HG03575 (cell line): ENCODE results near the gene TRIM44.
A peak's percentile ranks its signal among the peaks of the same experiment; 100 is the strongest.
"Not testable (repeated sequence)": the region's sequence is repeated elsewhere in the genome, so short reads cannot be mapped to it uniquely, and the experiment has no call there.

ENCODE experiments used
- ATAC-seq: cut with Tn5 transposase; IDR thresholded peaks from one replicate; pipeline ENCODE4 v1.9.1; 2021; ENCODE audit not compliant: unreplicated experiment, insufficient number of reproducible peaks, low FRiP score; ENCODE audit errors: extremely low read depth

The TRIM44 gene

DNA sequence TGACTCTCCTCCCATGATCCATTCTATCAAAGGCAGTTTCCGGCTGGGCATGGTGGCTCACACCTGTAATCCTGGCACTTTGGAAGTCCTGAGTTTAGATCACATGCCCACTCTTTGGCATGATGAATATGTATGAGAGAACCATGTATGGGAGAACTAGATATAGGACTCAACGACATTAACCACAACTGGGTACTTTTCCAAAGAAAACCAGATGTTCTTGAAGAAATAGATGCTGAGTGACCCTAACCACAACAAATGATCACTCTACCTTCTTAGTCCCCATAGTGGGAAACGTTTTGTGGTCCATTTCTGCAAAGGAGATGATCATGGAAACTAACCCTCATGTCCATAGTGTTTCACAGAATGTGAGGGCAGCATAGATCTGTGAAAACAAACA lies 30.7 kb upstream of the TRIM44 start:
- no peak for ATAC-seq

DNA sequence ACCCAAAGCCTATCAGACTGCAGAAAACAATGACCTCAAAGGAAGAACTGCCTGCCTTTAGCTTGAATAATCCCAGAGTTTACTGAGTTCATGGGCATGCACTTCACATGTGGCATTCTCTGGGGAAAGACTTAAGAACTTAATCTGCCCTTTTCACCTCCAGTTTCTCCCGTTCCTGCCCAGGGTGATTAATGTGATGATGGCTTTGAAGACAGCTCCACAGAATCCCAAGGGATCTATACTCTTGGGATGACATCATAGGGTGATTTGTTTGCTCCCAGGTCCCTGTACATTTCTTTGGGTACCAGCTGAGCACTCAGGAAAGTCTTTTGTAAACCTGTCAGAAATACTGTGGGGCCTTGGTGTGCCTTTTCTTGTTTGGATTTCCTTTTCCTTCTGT lies 30.3 kb upstream of the TRIM44 start:
- no peak for ATAC-seq

DNA sequence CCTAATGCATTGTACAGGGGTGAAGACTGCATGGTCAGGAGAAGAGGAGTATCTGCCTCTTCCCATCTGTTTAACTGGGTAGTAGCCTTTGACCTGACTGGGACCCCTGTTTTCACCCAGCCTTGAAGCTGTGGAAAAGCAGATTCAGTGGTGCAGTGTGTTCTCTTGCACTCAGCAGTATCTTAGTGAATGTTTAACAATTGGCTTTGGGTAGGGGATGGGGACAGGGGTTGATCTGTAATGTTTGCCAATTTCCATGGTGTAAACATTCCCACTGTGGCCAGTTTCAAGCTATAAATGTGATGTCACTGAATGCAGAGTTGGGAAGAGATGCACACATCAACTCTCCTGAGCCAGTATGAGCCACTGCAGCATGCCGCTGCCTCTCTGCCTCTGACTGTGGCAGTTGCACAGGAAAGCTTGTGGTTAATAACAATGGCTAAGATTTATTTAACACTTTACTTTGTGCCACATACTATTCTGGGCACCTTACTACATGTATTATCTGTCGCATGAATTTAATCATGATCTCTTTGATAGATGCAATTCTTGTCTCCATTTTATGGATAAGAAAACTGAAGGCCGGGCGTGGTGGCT lies 28.6 kb upstream of the TRIM44 start:
- no peak for ATAC-seq

DNA sequence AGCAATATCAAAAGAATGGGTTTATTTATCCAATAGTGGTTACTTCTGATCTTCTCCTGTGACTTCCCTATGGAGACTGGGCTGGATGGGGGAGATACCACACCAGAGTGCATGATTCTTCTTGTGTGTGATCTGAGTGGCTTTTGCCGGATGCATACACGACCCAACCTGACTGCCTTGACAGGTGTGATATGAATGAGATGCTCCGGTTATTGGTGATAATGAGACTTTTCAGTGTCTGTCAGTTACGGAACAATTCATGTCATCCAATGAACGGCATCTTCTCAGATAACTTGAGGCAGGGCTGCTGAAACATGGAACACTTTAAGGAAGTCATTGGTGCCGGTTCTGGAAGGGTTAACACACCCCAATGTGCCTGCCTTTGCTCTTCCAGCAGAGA lies 26.6 kb upstream of the TRIM44 start:
- no peak for ATAC-seq

DNA sequence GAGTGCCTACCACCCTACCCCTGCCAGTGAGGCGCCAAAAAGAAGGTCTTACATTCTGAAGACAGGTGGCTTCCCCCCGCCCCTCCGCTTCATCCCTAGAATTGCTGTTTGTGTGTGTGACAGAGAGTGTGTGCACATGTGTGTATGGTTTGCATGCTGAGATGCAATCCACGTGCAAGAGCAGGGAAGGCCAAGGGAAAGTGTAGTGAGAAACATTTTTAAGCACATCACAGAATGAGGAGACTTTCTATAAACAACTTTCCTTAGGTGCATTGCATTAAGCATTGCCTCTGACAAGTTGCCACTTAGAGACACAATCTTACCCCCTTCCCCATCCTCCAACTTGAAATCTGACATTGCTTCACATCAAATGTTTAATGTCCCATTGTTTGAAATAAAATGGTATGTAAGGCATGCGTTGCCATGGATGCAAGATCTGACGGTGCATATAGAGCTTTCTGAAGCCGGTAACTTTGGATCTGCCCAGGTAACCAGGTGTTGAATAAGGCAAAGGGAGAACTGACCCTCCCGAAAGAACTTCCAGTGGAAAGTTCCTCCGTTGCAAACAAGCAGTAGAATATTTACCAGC lies 22.9 kb upstream of the TRIM44 start:
- ATAC-seq: no peak

DNA sequence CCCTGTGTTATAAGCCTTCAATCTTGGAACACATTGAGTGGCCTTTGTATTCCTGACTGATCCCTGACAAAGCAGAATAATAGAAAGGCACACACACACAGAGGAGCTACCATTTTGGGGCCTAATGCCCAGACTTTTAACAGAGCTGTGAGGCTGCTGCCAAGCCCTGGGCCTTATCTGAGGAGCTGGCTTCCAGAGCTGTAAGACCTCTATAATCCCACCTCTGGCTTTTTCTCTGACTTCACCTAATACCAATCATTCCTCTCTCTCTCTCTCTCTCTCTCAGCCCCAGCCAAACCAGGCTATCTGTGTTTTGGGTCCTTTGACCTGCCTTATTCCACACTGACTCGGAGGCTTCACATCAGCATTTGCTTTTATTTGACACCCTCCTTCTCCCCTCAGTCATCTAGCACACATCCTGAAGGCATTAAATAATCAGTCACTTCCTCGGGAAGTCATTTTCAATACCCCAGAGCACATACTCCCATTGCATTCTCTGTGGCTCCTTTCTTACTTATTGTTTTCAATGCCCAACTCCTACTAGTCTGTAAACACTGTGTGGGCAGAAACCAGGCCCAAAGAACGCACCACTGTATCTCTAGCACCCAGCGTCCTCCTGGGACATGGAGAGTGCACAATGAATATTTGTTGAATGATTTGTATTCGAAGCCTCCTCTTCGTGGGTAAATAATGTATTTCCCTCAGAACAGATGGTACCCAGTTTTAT lies 21.2 kb upstream of the TRIM44 start:
- ATAC-seq: no peak

DNA sequence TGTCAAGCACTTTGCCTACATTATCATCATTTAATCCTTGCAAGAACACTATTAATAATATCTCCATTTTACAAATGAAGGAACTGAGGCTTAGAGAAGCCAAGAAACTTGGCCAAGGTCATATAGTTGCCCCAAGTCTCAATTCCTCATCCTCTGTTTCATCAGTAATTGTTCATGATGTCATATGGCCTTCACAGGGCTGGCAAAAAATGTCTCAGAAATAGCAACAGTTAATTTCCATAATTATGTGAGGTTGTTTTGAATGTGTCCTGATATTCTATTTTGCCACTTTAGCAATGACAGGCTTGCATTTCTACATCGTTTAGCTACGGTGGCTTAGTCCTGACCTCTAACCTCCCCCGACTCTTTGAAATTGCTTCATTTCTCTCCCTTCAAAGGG lies 20.6 kb upstream of the TRIM44 start:
- no peak for ATAC-seq

DNA sequence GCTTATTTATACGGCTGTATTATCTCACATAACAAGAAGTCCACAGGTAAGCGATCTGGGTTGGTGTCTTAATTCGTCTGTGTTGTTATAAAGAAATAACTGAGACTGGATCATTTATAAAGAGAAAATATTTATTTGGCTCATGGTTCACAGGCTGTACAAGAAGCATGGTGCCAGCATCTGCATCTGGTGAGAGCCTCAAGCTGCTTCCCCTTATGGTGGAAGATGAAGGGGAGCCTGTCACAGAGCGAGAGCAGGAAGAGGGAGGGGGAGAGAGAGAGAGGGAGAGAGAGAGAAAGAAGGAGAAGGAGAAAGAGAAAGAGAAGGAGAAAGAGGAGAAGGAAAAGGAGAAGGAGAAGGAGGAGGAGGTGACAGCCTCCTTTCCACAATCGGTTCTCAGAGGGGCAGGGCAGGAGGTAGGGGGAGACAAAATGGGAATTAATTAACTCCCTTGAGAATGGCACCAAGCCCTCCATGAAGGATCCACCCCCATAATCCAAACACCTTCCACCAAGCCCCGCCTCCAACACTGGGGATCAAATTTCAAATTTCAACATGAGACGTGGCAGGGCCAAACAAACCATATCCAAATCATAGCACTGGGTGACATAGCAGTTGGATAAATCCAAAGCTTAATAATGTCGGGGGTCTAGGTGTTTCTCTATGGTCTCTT lies 15.0 kb upstream of the TRIM44 start:
- ATAC-seq: no peak

DNA sequence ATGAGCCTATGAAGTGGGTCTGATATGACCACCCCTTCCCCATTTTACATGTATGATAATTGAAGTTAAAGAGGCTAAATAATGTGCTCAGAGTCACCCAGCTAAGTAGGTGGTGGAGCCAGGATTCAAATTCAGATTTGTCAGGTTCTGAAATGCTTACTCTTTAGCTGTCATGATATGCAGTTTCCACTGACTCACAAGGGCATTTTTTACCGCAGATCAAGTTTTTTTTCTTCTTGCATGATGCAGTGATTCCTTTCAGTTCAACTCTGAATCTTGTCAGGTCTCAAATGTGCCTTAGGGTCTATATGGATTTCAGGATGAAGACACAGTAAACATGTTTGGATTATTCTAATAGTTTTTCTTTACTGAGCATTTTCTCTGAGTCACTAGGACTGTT lies 12.6 kb upstream of the TRIM44 start:
- no peak for ATAC-seq

DNA sequence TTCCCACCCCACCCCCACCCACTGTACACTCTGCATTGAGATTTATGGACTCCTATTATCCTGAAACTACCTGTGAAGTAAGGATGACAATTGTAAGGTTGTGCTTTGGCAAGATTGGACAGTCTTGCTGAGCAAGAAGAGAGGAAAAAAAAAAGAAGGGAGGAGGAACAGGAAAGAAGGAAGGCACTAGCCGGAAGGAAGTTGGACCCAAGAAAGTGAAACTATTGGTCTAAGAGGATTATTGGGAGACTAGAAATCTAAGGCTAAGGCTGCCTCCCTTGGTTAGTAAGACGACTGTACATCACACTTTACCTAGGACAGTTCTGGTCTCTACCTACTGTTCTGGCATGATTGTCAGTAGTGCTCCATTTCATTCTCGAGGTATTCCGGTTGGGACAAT lies 12.1 kb upstream of the TRIM44 start:
- no peak for ATAC-seq

DNA sequence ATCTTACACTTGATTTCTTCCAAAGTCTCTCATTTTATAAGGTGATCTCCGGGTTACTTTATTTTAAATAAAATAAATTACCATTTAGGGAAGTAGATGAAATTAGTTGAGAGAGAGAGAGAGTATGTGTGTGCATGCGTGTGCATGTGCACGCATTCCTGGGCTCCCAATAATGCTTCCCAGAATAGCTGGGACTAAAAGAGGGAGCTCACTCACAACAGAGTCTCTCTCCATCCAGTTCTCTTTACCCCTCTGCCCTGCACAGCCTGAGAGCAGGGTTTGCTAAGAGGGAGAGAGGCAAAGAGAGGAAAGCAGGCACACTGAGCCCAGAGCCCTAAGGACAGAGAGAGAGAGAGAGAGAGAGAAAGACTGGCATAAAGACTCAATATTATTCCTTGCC lies 11.3 kb upstream of the TRIM44 start:
- no peak for ATAC-seq

DNA sequence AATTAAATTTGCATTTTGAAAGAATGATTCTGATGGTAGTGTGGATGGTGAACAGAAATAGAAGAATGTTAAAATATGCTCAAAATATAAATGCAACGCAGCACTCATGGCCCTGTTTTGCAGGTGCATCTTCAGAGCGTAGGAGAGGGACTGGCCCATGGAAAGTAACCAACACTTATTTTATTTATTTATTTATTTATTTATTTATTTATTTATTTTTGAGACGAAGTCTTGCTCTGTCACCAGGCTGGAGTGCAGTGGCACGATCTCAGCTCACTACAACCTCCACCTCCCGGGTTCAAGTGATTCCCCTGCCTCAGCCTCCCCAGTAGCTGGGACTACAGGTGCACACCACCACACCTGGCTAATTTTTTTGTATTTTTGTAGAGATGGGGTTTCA lies 9.8 kb upstream of the TRIM44 start:
- ATAC-seq: not testable (repeated sequence)

DNA sequence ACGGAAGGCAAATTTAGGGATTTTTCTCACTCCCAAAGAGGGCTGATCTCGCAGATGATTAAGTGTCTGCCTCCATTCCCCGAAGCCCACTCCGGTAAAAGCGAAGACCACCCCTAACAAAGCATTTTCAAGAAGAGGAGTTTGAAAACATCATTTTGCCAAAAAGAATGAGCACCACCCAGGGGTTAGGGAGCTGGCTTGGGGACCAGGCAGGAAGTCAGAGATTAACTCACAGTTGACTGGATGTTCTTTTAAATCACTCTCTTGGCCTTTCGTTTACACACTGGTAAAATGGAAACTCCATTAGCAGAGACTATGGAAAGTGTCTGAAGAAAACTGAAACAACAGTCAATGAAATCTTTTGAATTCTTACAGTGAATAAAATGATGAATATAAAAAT lies 7.9 kb upstream of the TRIM44 start:
- ATAC-seq: no peak

DNA sequence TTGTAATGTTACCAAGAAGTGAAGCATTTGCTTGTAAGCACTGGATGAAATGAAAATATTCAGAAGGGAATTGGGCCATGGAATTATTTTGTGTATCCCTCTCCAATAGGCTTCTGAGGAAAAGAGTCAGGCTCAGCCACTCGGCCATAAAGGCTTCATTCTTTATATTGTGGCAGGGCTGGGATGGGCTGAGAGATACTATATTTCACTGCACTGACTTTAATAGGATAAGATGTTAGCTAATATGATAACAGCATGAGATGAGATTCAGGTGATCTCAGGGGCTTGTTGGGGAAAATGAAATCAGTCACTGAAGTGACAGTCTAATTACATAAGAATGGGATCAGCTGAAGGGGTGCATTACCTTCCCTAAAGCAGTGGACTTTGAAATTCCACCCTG lies 7.3 kb upstream of the TRIM44 start:
- ATAC-seq: no peak

DNA sequence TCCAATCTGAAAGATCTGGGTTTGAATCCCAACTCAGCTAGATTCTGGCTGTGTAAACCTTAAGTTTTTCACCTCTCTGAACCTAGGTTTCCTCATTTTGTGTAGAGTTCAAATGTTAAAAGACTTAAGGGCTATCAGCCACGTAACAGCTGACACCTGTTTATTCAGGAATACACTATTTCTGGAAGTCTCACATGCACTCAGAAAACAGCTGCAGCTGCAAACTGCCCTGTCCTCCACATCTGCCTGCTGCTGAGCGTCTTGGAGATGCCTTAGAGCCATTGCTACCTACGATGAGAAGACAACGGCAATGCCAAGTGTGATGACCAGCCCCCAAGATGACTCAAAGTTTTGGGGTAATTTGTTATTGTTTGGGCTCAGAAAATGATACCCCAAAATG lies 6.7 kb upstream of the TRIM44 start:
- ATAC-seq: no peak

DNA sequence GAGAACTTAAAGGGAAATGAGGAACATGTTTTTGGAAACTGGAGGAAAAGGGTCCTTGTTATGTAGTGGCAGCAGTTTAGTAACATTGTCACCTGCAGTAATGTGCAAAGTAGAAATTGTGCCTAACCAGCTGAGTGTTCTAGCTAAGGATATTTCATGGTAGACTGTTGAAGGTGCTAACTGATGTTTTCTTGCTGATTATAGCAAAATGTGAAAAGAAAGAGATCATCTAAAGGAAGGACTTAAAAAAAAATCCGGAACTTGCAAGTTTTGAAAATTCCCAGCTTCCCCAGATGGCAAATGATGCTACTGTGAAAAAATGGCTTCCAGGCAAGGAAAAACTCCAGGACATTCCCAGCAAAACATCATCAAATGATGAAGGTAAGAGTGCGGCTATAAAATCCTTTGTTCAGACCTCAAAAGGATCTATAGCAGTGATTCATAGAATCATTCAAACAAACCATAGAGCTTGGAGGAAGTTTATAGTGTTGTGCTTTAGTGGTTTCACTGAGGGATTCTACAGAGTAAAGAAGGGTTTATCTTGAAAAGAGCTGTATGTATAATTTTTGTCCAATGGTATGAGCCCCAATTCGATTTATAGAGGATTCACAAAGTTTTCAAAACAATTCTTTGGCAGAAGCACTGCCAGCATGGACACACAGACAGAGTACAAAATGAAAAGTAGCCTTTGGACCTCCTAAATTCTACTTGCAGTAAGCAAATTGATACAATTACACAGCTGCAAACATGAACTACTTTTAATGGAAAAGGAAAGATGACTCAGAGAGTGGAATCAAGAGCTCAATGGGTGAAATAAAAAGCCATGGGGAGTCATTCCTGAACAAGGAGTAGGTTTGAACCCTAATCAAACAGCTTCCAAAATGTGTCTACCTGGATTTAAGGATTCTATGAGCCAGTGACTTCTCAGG lies 4.3 kb upstream of the TRIM44 start:
- no peak for ATAC-seq

DNA sequence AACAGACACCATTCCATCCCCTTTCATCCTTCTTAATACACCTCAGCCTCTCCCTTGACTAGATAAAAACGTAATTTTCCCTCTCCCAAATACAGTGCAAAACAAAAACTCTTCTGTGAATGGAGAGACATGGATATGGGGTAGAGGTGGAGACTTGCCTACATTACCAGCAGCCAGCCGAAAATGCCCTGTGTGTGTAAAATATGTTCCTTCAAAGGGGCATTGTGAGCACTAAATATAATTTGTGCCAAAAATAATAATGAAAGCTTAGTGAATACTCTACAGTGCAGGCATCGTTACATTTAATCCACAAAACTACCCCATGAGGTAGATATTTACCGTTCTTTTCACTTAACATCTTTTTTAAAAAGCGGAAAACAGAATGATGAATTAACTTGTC lies 1.0 kb upstream of the TRIM44 start:
- no peak for ATAC-seq

DNA sequence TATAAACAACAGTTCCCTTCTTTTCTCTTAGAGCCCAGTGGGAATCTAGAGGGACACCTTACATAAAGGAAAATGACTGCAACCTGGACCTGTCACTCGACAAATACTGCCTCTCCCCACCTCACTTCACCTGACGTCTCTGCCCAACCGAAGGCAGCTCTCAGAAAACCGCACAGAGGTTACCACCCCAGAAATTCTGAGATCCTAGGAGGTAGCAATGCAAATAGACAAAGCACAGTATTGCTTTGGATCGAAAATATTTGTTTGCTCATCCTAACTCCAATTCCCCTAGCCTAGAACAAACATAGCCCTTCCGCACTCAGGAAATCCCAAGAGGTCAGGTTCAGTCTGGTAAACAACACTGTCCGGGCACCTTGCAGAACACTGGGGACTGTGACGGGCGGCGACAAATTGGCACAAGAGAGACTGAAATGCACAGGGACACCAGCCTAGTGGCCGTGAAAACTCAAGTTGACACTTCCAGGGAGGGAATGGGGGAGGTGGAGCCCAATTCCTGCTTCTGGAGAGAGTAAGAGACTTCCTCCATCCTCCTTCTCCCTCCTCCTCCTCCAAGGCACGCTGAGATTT lies 420 bp upstream of the TRIM44 start:
- peak; percentile 16 for ATAC-seq

DNA sequence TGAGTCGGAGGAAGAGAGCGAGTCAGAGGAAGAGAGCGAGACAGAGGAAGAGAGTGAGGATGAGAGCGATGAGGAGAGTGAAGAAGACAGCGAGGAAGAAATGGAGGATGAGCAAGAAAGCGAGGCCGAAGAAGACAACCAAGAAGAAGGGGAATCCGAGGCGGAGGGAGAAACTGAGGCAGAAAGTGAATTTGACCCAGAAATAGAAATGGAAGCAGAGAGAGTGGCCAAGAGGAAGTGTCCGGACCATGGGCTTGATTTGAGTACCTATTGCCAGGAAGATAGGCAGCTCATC lies 780 bp downstream of the TRIM44 start:
- no peak for ATAC-seq
